Loucy (cell line): ENCODE results near the gene CASQ2.

ENCODE experiments used
- H2AFZ ChIP-seq: fragments of 200-600 bp; sonication (generic); 2 replicates; pipeline ENCODE4 v1.6.0; 2016; ENCODE audit warnings: antibody characterized with exemption, mild to moderate bottlenecking, low read length, moderate library complexity
- H3F3A ChIP-seq: fragments of 200-600 bp; 2 replicates; pipeline ENCODE4 v1.6.0; 2016; ENCODE audit warnings: antibody characterized with exemption, low read depth, mild to moderate bottlenecking
- H3K27me3 ChIP-seq: fragments of 200-600 bp; sonication (generic); 2 replicates; pipeline ENCODE4 v1.6.1; 2014; ENCODE audit warnings: low read length, mild to moderate bottlenecking; ENCODE audit not compliant: insufficient read depth, poor library complexity, severe bottlenecking
- H3K36me3 ChIP-seq: fragments of 200-600 bp; sonication (generic); 2 replicates; pipeline ENCODE4 v1.6.1; 2016; ENCODE audit warnings: low read length; ENCODE audit not compliant: insufficient read depth
- H3K4me1 ChIP-seq: fragments of 200-600 bp; sonication (generic); 2 replicates; pipeline ENCODE4 v1.5.1; 2014; ENCODE audit warnings: low read length, mild to moderate bottlenecking; ENCODE audit not compliant: insufficient read depth, poor library complexity, severe bottlenecking
- H3K4me2 ChIP-seq: fragments of 200-600 bp; sonication (generic); 2 replicates; pipeline ENCODE4 v1.6.0; 2014; ENCODE audit warnings: antibody characterized with exemption, low read length, low read depth, mild to moderate bottlenecking; ENCODE audit not compliant: poor library complexity, severe bottlenecking
- H3K4me3 ChIP-seq: fragments of 200-600 bp; sonication (generic); 2 replicates; pipeline ENCODE4 v1.5.1; 2014; ENCODE audit warnings: low read length, mild to moderate bottlenecking, mixed read lengths; ENCODE audit not compliant: poor library complexity, severe bottlenecking
- H3K79me2 ChIP-seq: fragments of 200-600 bp; sonication (generic); 2 replicates; pipeline ENCODE4 v1.6.1; 2014; ENCODE audit warnings: low read length; ENCODE audit not compliant: insufficient read depth
- H3K9ac ChIP-seq: fragments of 200-600 bp; sonication (generic); 2 replicates; pipeline ENCODE4 v1.6.0; 2014; ENCODE audit warnings: mild to moderate bottlenecking, low read depth, low read length, moderate library complexity; ENCODE audit not compliant: poor library complexity, severe bottlenecking
- H3K9me2 ChIP-seq: fragments of 200-600 bp; sonication (generic); replicated peaks from 2 replicates; pipeline ENCODE4 v1.6.1; 2016; ENCODE audit warnings: low read depth, low read length, mixed read lengths
- H3K9me3 ChIP-seq: fragments of 200-600 bp; sonication (generic); 2 replicates; pipeline ENCODE4 v1.6.1; 2014; ENCODE audit warnings: mild to moderate bottlenecking, antibody characterized with exemption, low read length, low read depth; ENCODE audit not compliant: insufficient read depth
- H4K20me1 ChIP-seq: fragments of 200-600 bp; sonication (generic); 2 replicates; pipeline ENCODE4 v1.6.0; 2014; ENCODE audit warnings: antibody characterized with exemption, low read length, mild to moderate bottlenecking; ENCODE audit not compliant: insufficient read depth, poor library complexity, severe bottlenecking
- EZH2phosphoT487 ChIP-seq: fragments of 200-600 bp; IDR thresholded peaks from 2 replicates; pipeline ENCODE4 v1.6.1; 2018; ENCODE audit warnings: antibody characterized with exemption, mild to moderate bottlenecking, moderate library complexity, borderline replicate concordance
- TF ChIP-seq, protein P1 (sequence below): fragments of 200-600 bp; sonication (generic); conservative IDR thresholded peaks from 2 replicates; pipeline ENCODE4 v1.5.1; 2014; ENCODE audit warnings: mild to moderate bottlenecking, antibody characterized with exemption, low read length

CASQ2 gene

DNA sequence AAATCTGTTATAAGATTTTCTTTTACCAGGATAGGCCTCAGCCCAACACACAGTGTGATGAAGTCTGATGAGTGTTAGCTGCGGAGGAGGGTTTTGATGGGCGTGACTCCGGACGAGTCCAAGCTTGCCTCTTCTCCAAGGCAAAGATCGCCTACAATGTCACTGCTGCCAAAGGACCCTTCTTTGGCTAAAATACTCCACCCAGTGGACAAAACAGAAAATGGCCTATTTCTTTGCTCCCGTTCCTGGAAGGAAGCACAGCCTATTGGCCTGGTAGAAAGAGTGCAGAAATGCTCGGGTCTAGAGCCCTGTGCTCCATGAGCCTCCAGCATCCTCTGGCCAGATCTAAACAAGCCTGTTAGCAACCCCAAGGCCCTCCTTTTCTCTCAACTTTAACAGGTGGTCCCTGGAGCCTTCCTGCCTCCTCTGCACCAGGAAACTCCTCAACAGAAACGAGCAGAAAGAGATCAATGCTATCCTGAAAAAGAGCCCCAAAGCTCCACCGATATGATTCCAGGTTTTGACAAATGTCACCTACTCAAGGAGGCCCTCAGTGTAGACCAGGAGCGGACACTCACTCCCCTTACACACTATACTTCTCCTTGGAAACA is 3.4 kb upstream of the CASQ2 start:
- Histone ChIP-seq H3K36me3 (no peaks in the 10 kb centered on the region), H3K79me2 (no peaks in the 10 kb centered on the region), H3K4me2 (peak overlapping the region; percentile 36), H3K4me3 (peak overlapping the region; percentile 5), H4K20me1 (no peaks in the 10 kb centered on the region), H3K9ac (peak overlapping the region; percentile 58), H3K9me3 (no peaks in the 10 kb centered on the region), H3K4me1 (no peaks in the 10 kb centered on the region), H2AFZ (peak overlapping the region; percentile 73), H3K9me2 (no peaks in the 10 kb centered on the region), H3F3A (no peaks in the 10 kb centered on the region), H3K27me3 (no peaks in the 10 kb centered on the region)
- TF ChIP-seq, protein P1, sequence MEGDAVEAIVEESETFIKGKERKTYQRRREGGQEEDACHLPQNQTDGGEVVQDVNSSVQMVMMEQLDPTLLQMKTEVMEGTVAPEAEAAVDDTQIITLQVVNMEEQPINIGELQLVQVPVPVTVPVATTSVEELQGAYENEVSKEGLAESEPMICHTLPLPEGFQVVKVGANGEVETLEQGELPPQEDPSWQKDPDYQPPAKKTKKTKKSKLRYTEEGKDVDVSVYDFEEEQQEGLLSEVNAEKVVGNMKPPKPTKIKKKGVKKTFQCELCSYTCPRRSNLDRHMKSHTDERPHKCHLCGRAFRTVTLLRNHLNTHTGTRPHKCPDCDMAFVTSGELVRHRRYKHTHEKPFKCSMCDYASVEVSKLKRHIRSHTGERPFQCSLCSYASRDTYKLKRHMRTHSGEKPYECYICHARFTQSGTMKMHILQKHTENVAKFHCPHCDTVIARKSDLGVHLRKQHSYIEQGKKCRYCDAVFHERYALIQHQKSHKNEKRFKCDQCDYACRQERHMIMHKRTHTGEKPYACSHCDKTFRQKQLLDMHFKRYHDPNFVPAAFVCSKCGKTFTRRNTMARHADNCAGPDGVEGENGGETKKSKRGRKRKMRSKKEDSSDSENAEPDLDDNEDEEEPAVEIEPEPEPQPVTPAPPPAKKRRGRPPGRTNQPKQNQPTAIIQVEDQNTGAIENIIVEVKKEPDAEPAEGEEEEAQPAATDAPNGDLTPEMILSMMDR = peak; percentile 82
- no peak for TF ChIP-seq EZH2phosphoT487

DNA sequence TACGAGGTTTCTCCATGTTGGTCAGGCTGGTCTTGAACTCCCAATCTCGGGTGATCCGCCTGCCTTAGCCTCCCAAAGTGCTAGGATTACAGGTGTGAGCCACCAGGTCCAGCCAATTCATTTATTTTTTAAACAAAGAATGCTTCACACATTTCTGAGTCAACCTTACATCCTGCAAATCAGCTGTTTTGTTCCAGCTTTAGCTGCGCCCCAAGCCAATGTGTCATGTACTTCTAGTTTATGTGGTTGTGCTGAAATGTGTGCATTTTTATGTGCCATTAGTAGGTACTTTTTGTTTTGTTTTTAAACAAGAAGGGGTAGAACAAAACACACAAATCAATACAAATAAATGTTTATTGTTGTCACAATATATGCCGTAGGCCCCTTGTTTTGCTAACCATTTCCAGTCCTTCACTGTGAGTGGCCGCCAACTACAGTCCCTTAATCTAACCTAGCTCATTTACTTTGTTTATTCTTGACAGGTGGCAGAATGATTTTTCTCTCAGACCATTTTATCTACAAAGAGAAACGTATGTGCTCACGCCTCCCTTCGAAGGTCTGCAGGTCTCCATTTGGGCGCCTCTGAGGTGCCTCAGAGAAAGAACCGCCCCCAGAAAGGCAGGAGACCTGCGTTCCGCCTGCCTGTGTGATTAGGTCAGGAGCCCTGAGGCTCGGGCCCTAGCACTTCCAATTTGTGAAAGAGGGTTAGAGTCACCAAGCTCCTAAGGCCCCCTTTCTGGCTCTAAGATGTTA is 2.8 kb upstream of the CASQ2 start:
- Histone ChIP-seq H3K4me2 (peak overlapping the region; percentile 36), H3F3A (no peaks in the 10 kb centered on the region), H3K4me1 (no peaks in the 10 kb centered on the region), H3K36me3 (no peaks in the 10 kb centered on the region), H3K4me3 (peak overlapping the region; percentile 5), H3K9me2 (no peaks in the 10 kb centered on the region), H3K9ac (peak overlapping the region; percentile 58), H4K20me1 (no peaks in the 10 kb centered on the region), H3K79me2 (no peaks in the 10 kb centered on the region), H3K9me3 (no peaks in the 10 kb centered on the region), H3K27me3 (no peaks in the 10 kb centered on the region), H2AFZ (peak overlapping the region; percentile 73)
- TF ChIP-seq, protein P1 = no peak
- no peak for TF ChIP-seq EZH2phosphoT487

- Histone ChIP-seq H3K36me3 (no peaks in the 10 kb centered on the region), H4K20me1 (no peaks in the 10 kb centered on the region)
- TF ChIP-seq, protein P1 = no peak
- no peak for TF ChIP-seq EZH2phosphoT487
These were observed 1.1 kb downstream of the CASQ2 start for GRCh38 chr1:115767403-115767802.

More at GRCh38 chr1:115767403-115767802, 1.1 kb downstream of the CASQ2 start:
- no peaks in the 10 kb centered on the region for H3F3A ChIP-seq
- no peaks in the 10 kb centered on the region for H3K9me3 ChIP-seq
- H3K4me1 ChIP-seq = no peaks in the 10 kb centered on the region
- no peak overlapping the region for H3K4me3 ChIP-seq
- H3K9ac ChIP-seq = no peak overlapping the region
- no peaks in the 10 kb centered on the region for H3K9me2 ChIP-seq
- H3K79me2 ChIP-seq = no peaks in the 10 kb centered on the region
- H3K27me3 ChIP-seq = no peaks in the 10 kb centered on the region
- H3K4me2 ChIP-seq = no peak overlapping the region
- no peak overlapping the region for H2AFZ ChIP-seq
